ENCODE measurements around the gene SNRK.
"Not testable (repeated sequence)": the region's sequence is repeated elsewhere in the genome, so short reads cannot be mapped to it uniquely, and the experiment has no call there.

Gene SNRK

GRCh38 chr3:43346978-43347749 is 60.8 kb downstream of the SNRK start:
- DNase-seq (peak; percentile 50), ATAC-seq (peak; percentile 53)

- ATAC-seq (no peak), DNase-seq (no peak)
Observed at GRCh38 chr3:43347774-43348173, 61.4 kb downstream of the SNRK start.

GRCh38 chr3:43348350-43348749 is 62.0 kb downstream of the SNRK start:
- DNase-seq (no peak), ATAC-seq (no peak)

- ATAC-seq = no peak
- no peak for DNase-seq
Observed at GRCh38 chr3:43348852-43349574, 62.7 kb downstream of the SNRK start.

GRCh38 chr3:43349716-43350115 is 63.4 kb downstream of the SNRK start:
- ATAC-seq (no peak), DNase-seq (no peak)

GRCh38 chr3:43353393-43353792 is 67.1 kb downstream of the SNRK start:
- DNase-seq (no peak), ATAC-seq (no peak)

- no peak for ATAC-seq
Observed at GRCh38 chr3:43353923-43354670, 67.8 kb downstream of the SNRK start.

GRCh38 chr3:43356033-43356432 is 69.7 kb downstream of the SNRK start:
- ATAC-seq, DNase-seq: not testable (repeated sequence)

More at GRCh38 chr3:43353923-43354670, 67.8 kb downstream of the SNRK start:
- DNase-seq = no peak

GRCh38 chr3:43361077-43361476 is 74.7 kb downstream of the SNRK start:
- ATAC-seq (no peak), DNase-seq (no peak)

- ATAC-seq (no peak), DNase-seq (no peak)
Observed at GRCh38 chr3:43362183-43362582, 75.8 kb downstream of the SNRK start.

GRCh38 chr3:43362961-43363360 is 76.6 kb downstream of the SNRK start:
- ATAC-seq (no peak), DNase-seq (no peak)

- ATAC-seq = no peak
- DNase-seq = no peak
Observed at GRCh38 chr3:43363621-43364266, 77.4 kb downstream of the SNRK start.

- no peak for DNase-seq
Observed at GRCh38 chr3:43364494-43364893, 78.2 kb downstream of the SNRK start.

GRCh38 chr3:43364926-43365325 is 78.6 kb downstream of the SNRK start:
- DNase-seq (no peak), ATAC-seq (no peak)

More at GRCh38 chr3:43364494-43364893, 78.2 kb downstream of the SNRK start:
- ATAC-seq = no peak

GRCh38 chr3:43365601-43366305 is 79.4 kb downstream of the SNRK start:
- DNase-seq (no peak), ATAC-seq (no peak)

- ATAC-seq = no peak
- DNase-seq = no peak
Observed at GRCh38 chr3:43366481-43366880, 80.1 kb downstream of the SNRK start.

- DNase-seq (no peak), ATAC-seq (no peak)
Observed at GRCh38 chr3:43366885-43367284, 80.5 kb downstream of the SNRK start.

GRCh38 chr3:43369404-43370292 is 83.3 kb downstream of the SNRK start:
- DNase-seq (no peak), ATAC-seq (no peak)

GRCh38 chr3:43370293-43370980 is 84.1 kb downstream of the SNRK start:
- DNase-seq (no peak), ATAC-seq (no peak)

- ATAC-seq = no peak
Observed at GRCh38 chr3:43371494-43371893, 85.2 kb downstream of the SNRK start.

More at GRCh38 chr3:43371494-43371893, 85.2 kb downstream of the SNRK start:
- no peak for DNase-seq

All from stimulated activated naive CD8-positive, alpha-beta T cell treated with anti-CD3 and anti-CD28 coated beads, Interleukin-15, Interleukin-2, amounts not matched to agents 100 U/mL and 50 U/mL, for 24 hours (primary cell).